Thyroid gland (tissue), 4 donors: ENCODE data around the gene ACSM2B.

Experiments
- POLR2A ChIP-seq, 2 donors: fragments of 450-650 bp; IDR thresholded peaks; one replicate each; pipeline ENCODE4 v1.6.1; 2017; ENCODE audit warnings: antibody characterized with exemption in 2 of 2, mild to moderate bottlenecking in 2 of 2, moderate library complexity in 1 of 2
- TF ChIP-seq, protein P1 (sequence below), 6 experiments: fragments of 200-600 bp in 3 of 6; fragments of 450-650 bp in 3 of 6; sonication (generic) in 3 of 6; IDR thresholded peaks; one replicate each; pipeline ENCODE4 v1.5.1; 2016 to 2019; ENCODE audit warnings: antibody characterized with exemption in 6 of 6, mild to moderate bottlenecking in 2 of 6, inconsistent platforms in 1 of 6, moderate library complexity in 1 of 6

DNA sequence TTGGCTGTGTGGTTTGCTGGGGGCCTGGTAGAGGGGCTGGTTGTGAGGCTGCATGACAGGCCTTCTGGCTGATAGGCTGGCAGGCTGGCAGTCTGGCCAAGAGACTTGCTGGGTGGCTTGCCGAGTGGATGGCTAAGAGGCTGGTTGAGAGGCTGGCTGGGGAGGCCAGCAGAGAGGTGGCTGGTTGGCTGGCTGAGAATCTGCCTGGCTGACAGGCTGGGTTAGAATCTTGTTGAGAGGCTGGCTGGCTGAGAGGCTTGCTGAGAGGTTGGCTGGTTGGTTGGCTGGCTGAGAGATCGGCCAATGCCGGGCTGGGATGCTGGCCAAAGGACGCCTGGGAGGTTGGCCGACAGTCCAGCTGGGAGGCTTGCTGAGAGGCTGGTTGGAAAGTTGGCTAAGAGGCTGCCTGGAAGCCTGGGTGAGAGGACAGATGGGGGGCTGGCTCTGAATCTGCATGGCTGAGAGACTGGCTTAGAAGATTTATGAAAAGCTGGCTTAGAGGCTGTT is 35.9 kb upstream of the ACSM2B start:
- TF ChIP-seq, protein P1, sequence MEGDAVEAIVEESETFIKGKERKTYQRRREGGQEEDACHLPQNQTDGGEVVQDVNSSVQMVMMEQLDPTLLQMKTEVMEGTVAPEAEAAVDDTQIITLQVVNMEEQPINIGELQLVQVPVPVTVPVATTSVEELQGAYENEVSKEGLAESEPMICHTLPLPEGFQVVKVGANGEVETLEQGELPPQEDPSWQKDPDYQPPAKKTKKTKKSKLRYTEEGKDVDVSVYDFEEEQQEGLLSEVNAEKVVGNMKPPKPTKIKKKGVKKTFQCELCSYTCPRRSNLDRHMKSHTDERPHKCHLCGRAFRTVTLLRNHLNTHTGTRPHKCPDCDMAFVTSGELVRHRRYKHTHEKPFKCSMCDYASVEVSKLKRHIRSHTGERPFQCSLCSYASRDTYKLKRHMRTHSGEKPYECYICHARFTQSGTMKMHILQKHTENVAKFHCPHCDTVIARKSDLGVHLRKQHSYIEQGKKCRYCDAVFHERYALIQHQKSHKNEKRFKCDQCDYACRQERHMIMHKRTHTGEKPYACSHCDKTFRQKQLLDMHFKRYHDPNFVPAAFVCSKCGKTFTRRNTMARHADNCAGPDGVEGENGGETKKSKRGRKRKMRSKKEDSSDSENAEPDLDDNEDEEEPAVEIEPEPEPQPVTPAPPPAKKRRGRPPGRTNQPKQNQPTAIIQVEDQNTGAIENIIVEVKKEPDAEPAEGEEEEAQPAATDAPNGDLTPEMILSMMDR (IDR thresholded peaks at IDR 0.05): no peak
- TF ChIP-seq POLR2A (IDR thresholded peaks at IDR 0.05): no peak
